ENCODE data around the gene ADPGK.
"Not testable (repeated sequence)": the region's sequence is repeated elsewhere in the genome, so short reads cannot be mapped to it uniquely, and the experiment has no call there.

ADPGK gene

GRCh38 chr15:72818632-72819031 lies 35.1 kb upstream of the ADPGK start:
- H3K27ac ChIP-seq, result no peak overlapping the region

GRCh38 chr15:72813345-72814004 lies 29.9 kb upstream of the ADPGK start:
- no peak overlapping the region for H3K27ac ChIP-seq
- TF ChIP-seq ZFX (IDR thresholded peaks at IDR 0.05; ENCODE audit: borderline replicate concordance), result no peak
- TF ChIP-seq CTCF (IDR thresholded peaks at IDR 0.05), result no peak

More at GRCh38 chr15:72818632-72819031, 35.1 kb upstream of the ADPGK start:
- TF ChIP-seq CTCF (IDR thresholded peaks at IDR 0.05) (no peak), ZFX (IDR thresholded peaks at IDR 0.05; ENCODE audit: borderline replicate concordance) (no peak)

- TF ChIP-seq ZFX (IDR thresholded peaks at IDR 0.05; ENCODE audit: borderline replicate concordance) (no peak), CTCF (IDR thresholded peaks at IDR 0.05) (no peak)
- no peak overlapping the region for H3K27ac ChIP-seq
Observed at GRCh38 chr15:72809329-72809728, 25.8 kb upstream of the ADPGK start.

- not testable (repeated sequence) for H3K27ac ChIP-seq
Observed at GRCh38 chr15:72807346-72807745, 23.8 kb upstream of the ADPGK start.

- no peak overlapping the region for H3K27ac ChIP-seq
- TF ChIP-seq CTCF (IDR thresholded peaks at IDR 0.05), result no peak
- no peak for TF ChIP-seq ZFX (IDR thresholded peaks at IDR 0.05; ENCODE audit: borderline replicate concordance)
Observed at GRCh38 chr15:72803006-72803405, 19.4 kb upstream of the ADPGK start.

GRCh38 chr15:72801590-72802325 lies 18.2 kb upstream of the ADPGK start:
- no peak for TF ChIP-seq ZFX (IDR thresholded peaks at IDR 0.05; ENCODE audit: borderline replicate concordance)
- no peak for TF ChIP-seq CTCF (IDR thresholded peaks at IDR 0.05)
- no peak overlapping the region for H3K27ac ChIP-seq

- H3K27ac ChIP-seq, result no peak overlapping the region
- no peak for TF ChIP-seq ZFX (IDR thresholded peaks at IDR 0.05; ENCODE audit: borderline replicate concordance)
- no peak for TF ChIP-seq CTCF (IDR thresholded peaks at IDR 0.05)
Observed at GRCh38 chr15:72800833-72801481, 17.4 kb upstream of the ADPGK start.
